ENCODE measurements around the gene TTLL11. TPM values are rescaled to one million over a fixed set of nuclear protein-coding genes. Genes with fewer than 3 reads are reported as not detected.

Gene TTLL11
- total RNA-seq, 1 donor from 2014 or later: 3.6 TPM

DNA sequence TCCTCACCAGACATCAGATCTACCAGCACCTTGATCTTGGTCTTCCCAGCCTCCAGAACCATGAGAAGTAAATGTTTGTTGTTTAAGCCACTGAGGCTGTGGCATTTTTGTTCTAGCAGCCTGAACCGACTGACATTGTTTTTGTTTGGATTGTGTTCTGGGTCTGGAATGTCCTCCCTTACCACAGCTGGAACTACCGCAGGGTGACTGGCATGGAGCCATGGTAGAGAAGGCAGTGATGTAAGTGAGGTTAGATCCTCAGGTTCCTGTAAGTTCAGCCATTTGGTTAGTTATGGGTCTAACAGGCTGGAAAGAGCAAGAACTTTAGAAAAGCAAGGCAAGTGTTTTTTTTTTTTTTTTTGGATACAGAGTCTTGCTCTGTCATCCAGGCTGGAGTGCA lies 232.4 kb downstream of the TTLL11 start:
- no peaks in the 10 kb centered on the region for H3K9me3 Mint-ChIP-seq
- H3K27me3 Mint-ChIP-seq: no peaks in the 10 kb centered on the region
- DNase-seq (no peak), ATAC-seq (ENCODE audit: low read depth) (no peak)
- CTCF ChIA-PET: no interaction called here
- H3K4me3 Mint-ChIP-seq: no peak overlapping the region
- no peak overlapping the region for H3K27ac Mint-ChIP-seq
- intact Hi-C loops (cut with micrococcal nuclease): no loop called here
- TF ChIP-seq, protein P1, sequence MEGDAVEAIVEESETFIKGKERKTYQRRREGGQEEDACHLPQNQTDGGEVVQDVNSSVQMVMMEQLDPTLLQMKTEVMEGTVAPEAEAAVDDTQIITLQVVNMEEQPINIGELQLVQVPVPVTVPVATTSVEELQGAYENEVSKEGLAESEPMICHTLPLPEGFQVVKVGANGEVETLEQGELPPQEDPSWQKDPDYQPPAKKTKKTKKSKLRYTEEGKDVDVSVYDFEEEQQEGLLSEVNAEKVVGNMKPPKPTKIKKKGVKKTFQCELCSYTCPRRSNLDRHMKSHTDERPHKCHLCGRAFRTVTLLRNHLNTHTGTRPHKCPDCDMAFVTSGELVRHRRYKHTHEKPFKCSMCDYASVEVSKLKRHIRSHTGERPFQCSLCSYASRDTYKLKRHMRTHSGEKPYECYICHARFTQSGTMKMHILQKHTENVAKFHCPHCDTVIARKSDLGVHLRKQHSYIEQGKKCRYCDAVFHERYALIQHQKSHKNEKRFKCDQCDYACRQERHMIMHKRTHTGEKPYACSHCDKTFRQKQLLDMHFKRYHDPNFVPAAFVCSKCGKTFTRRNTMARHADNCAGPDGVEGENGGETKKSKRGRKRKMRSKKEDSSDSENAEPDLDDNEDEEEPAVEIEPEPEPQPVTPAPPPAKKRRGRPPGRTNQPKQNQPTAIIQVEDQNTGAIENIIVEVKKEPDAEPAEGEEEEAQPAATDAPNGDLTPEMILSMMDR (IDR thresholded peaks at IDR 0.05): no peak
- peaks cover 21% of the 10 kb centered on the region for H3K4me1 Mint-ChIP-seq
- POLR2A ChIA-PET: no interaction called here
- no peaks in the 10 kb centered on the region for H3K36me3 Mint-ChIP-seq (ENCODE audit: low read depth)

GRCh38 chr9:121860213-121860612 lies 232.9 kb downstream of the TTLL11 start:
- TF ChIP-seq, protein P1 (IDR thresholded peaks at IDR 0.05): no peak
- no peak for ATAC-seq (ENCODE audit: low read depth)
- ChIA-PET CTCF (no interaction called here), POLR2A (no interaction called here)
- intact Hi-C loops (cut with micrococcal nuclease): no loop called here
- Mint-ChIP-seq H3K4me1 (peaks cover 21% of the 10 kb centered on the region), H3K27ac (no peak overlapping the region), H3K4me3 (no peak overlapping the region), H3K9me3 (no peaks in the 10 kb centered on the region), H3K27me3 (no peaks in the 10 kb centered on the region), H3K36me3 (ENCODE audit: low read depth) (no peaks in the 10 kb centered on the region)
- DNase-seq: no peak

DNA sequence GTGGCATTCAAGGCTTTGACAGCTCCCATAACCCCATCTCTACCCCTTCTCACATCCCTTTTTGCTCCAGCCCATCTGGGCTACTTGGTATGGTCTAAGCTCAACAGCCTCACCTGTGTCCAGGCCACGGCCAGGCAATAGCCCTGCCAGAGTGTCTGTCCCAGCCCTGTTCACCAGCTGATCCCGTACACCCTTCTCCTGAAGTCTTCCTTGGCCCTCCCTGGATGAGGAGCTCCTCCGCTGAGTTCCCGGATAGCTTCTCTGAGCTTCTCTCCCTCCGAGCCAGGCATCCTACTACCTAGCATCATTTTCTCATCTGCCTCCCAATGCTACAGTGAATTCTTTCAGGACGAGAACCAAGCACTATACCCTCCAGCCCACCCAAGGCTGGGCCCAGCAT lies 233.5 kb downstream of the TTLL11 start:
- H3K27ac Mint-ChIP-seq: peak overlapping the region; percentile 12
- no peak overlapping the region for H3K4me3 Mint-ChIP-seq
- CTCF ChIA-PET: no interaction called here
- peaks cover 21% of the 10 kb centered on the region for H3K4me1 Mint-ChIP-seq
- H3K36me3 Mint-ChIP-seq (ENCODE audit: low read depth): no peaks in the 10 kb centered on the region
- H3K27me3 Mint-ChIP-seq: no peaks in the 10 kb centered on the region
- ATAC-seq (ENCODE audit: low read depth) (no peak), DNase-seq (no peak)
- TF ChIP-seq, protein P1 (IDR thresholded peaks at IDR 0.05): no peak
- POLR2A ChIA-PET: interaction anchor here (0.6 kb wide), 1 partner anchor 125 kb away, joined by 5 read pairs; no protein-coding TSS in a partner anchor
- intact Hi-C loops (cut with micrococcal nuclease): no loop called here
- H3K9me3 Mint-ChIP-seq: no peaks in the 10 kb centered on the region

DNA sequence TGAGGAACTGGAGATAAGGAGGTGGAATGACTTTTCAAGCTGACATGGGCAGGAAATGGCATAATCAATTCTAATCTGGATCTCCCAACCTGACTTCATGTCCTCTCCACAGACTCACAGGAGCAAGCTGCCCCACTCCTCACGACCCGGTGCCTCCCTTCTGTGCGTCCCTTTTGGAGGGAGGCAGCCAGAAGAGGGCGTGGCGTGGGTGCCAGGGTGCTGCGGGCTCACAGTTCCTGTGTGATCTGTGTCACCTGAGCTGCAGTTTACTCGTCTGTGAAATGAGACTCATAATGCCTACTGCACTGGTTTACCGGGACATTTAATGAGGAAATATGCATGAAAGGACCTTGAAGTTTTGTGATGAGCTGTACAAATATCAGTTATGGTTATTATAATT lies 234.3 kb downstream of the TTLL11 start:
- ATAC-seq (ENCODE audit: low read depth) (peak; percentile 89), DNase-seq (peak; percentile 25)
- TF ChIP-seq, protein P1 (IDR thresholded peaks at IDR 0.05): no peak
- intact Hi-C loops (cut with micrococcal nuclease): no loop called here
- Mint-ChIP-seq H3K4me3 (peak overlapping the region; percentile 15), H3K27me3 (no peaks in the 10 kb centered on the region), H3K9me3 (no peaks in the 10 kb centered on the region), H3K4me1 (peaks cover 21% of the 10 kb centered on the region), H3K36me3 (ENCODE audit: low read depth) (no peaks in the 10 kb centered on the region), H3K27ac (peak overlapping the region; percentile 4)
- CTCF ChIA-PET: no interaction called here
- POLR2A ChIA-PET: interaction anchor here (0.6 kb wide), 1 partner anchor 15 kb away, joined by 9 read pairs; no protein-coding TSS in a partner anchor

- ATAC-seq (ENCODE audit: low read depth) (no peak), DNase-seq (no peak)
- Mint-ChIP-seq H3K27me3 (no peaks in the 10 kb centered on the region), H3K4me1 (peaks cover 21% of the 10 kb centered on the region), H3K36me3 (ENCODE audit: low read depth) (no peaks in the 10 kb centered on the region), H3K4me3 (no peak overlapping the region), H3K9me3 (no peaks in the 10 kb centered on the region), H3K27ac (no peak overlapping the region)
- POLR2A ChIA-PET: no interaction called here
- intact Hi-C loops (cut with micrococcal nuclease): no loop called here
- CTCF ChIA-PET: no interaction called here
- TF ChIP-seq, protein P1 (IDR thresholded peaks at IDR 0.05): no peak
These were observed 235.2 kb downstream of the TTLL11 start for GRCh38 chr9:121857928-121858327.

All from activated B cell treated with CpG ODN at 0.5 μM for 24 hours (primary cell).